H1 (cell line): ENCODE measurements around the gene LIG1. TPM values are rescaled to one million over a fixed set of nuclear protein-coding genes. Genes with fewer than 3 reads are reported as not detected.

Source experiments
- CTCF ChIA-PET: fragments of 300-600 bp; sonication (Branson Sonifier 250); formaldehyde crosslinking; loops from one replicate; lab custom pipeline; 2021; ENCODE audit not compliant: partially characterized antibody; lab: Charles Lee
- POLR2A ChIA-PET: fragments of 300-600 bp; sonication (Branson Sonifier 250); formaldehyde crosslinking; loops from one replicate; lab custom pipeline; 2021; ENCODE audit warnings: inconsistent platforms; ENCODE audit not compliant: partially characterized antibody; lab: Charles Lee
- DNase-seq, 2 experiments: peaks; one replicate each; pipeline versions ENCODE4 v3.0.0 to v3.0.0-alpha.2; 2010 to 2022; ENCODE audit warnings: low spot score in 2 of 2, low read depth in 1 of 2, mixed read lengths in 1 of 2
- FAIRE-seq: peaks from 2 replicates; lab custom pipeline; 2011; peaks lifted over from hg19 to GRCh38; lab: Jason Lieb, UNC
- H2AFZ ChIP-seq: 2 replicates; pipeline ENCODE4 v1.8.1; 2012; ENCODE audit warnings: low read length, inconsistent platforms
- H2AK5ac ChIP-seq: 2 replicates; pipeline ENCODE4 v1.6.1; 2013; ENCODE audit warnings: low read depth, low read length
- H2BK120ac ChIP-seq: replicated peaks from 2 replicates; pipeline ENCODE3; 2013; ENCODE audit warnings: low read depth, low read length, inconsistent platforms
- H2BK12ac ChIP-seq: 2 replicates; pipeline ENCODE4 v1.6.1; 2013; ENCODE audit warnings: low read depth, low read length
- H2BK15ac ChIP-seq: 2 replicates; pipeline ENCODE4 v1.6.1; 2013; ENCODE audit warnings: low read length
- H2BK20ac ChIP-seq: 2 replicates; pipeline ENCODE4 v1.6.1; 2013; ENCODE audit warnings: low read length
- H2BK5ac ChIP-seq: 2 replicates; pipeline ENCODE4 v1.6.1; 2013; ENCODE audit warnings: low read depth, low read length
- H3K14ac ChIP-seq: 2 replicates; pipeline ENCODE4 v1.6.1; 2013; ENCODE audit warnings: inconsistent platforms; ENCODE audit not compliant: insufficient read length
- H3K18ac ChIP-seq: 2 replicates; pipeline ENCODE4 v1.6.1; 2013; ENCODE audit warnings: low read length; ENCODE audit errors: extremely low read depth
- H3K23ac ChIP-seq: 2 replicates; pipeline ENCODE4 v1.6.1; 2013; ENCODE audit warnings: inconsistent platforms; ENCODE audit not compliant: insufficient read length
- H3K23me2 ChIP-seq: 2 replicates; pipeline ENCODE4 v1.6.1; 2013; ENCODE audit warnings: low read depth, low read length
- H3K27ac ChIP-seq: 2 replicates; pipeline ENCODE4 v1.6.1; 2011; ENCODE audit warnings: low read depth, low read length, inconsistent platforms
- H3K27me3 ChIP-seq, 4 experiments: replicated peaks in 1 of 4; 1 replicate in 1 of 4; 2 replicates in 3 of 4; pipeline versions ENCODE4 v1.6.1 to v1.8.1; 2011 to 2013; ENCODE audit warnings: low read length in 3 of 4, mild to moderate bottlenecking in 3 of 4, inconsistent platforms in 2 of 4, mixed read lengths in 2 of 4, moderate library complexity in 1 of 4; ENCODE audit not compliant: control insufficient read depth in 3 of 4, insufficient read depth in 3 of 4; ENCODE audit errors: extremely low read depth in 1 of 4
- H3K36me3 ChIP-seq, 4 experiments: 2 replicates each; pipeline versions ENCODE4 v1.6.1 to v1.8.1; 2011 to 2013; ENCODE audit warnings: mild to moderate bottlenecking in 4 of 4, low read length in 3 of 4, moderate library complexity in 2 of 4, control low read depth in 1 of 4, inconsistent platforms in 1 of 4; ENCODE audit not compliant: insufficient read depth in 4 of 4, control insufficient read depth in 2 of 4
- H3K4ac ChIP-seq: replicated peaks from 2 replicates; pipeline ENCODE3; 2013; ENCODE audit warnings: low read length, low read depth, mixed read lengths, inconsistent platforms; ENCODE audit not compliant: insufficient read length
- H3K4me1 ChIP-seq, 4 experiments: replicated peaks in 1 of 4; 1 replicate in 1 of 4; 2 replicates in 3 of 4; pipeline versions ENCODE4 v1.6.1 to v1.8.1; 2011 to 2013; ENCODE audit warnings: low read length in 3 of 4, inconsistent platforms in 2 of 4, mixed read lengths in 1 of 4; ENCODE audit not compliant: insufficient read depth in 4 of 4, control insufficient read depth in 3 of 4
- H3K4me2 ChIP-seq, 2 experiments: 2 replicates each; pipeline versions ENCODE4 v1.6.1 to v1.8.1; 2011 to 2013; ENCODE audit warnings: low read depth in 2 of 2, low read length in 2 of 2, control low read depth in 1 of 2, inconsistent platforms in 1 of 2, mild to moderate bottlenecking in 1 of 2; ENCODE audit not compliant: insufficient read depth in 1 of 2
- H3K4me3 ChIP-seq, 4 experiments: fragments of 200-600, 300-600 bp in 1 of 4; sonication (generic), shearing (Covaris generic), sonication (Bioruptor Twin) in 1 of 4; 2 replicates each; pipeline versions ENCODE4 v1.5.1 to v1.8.1; 2011 to 2016; ENCODE audit warnings: low read length in 4 of 4, low read depth in 3 of 4, control low read depth in 2 of 4, inconsistent platforms in 2 of 4, mild to moderate bottlenecking in 2 of 4, mixed read lengths in 1 of 4, moderate library complexity in 1 of 4; ENCODE audit not compliant: insufficient read depth in 2 of 4; ENCODE audit errors: extremely low read depth in 1 of 4
- H3K56ac ChIP-seq: replicated peaks from 2 replicates; pipeline ENCODE3; 2013; ENCODE audit warnings: low read depth, mild to moderate bottlenecking, mixed read lengths, low read length, inconsistent platforms; ENCODE audit not compliant: insufficient read length
- H3K79me1 ChIP-seq: 2 replicates; pipeline ENCODE4 v1.6.1; 2013; ENCODE audit warnings: low read depth, low read length, control low read depth
- H3K79me2 ChIP-seq, 2 experiments: 2 replicates each; pipeline versions ENCODE4 v1.6.1 to v1.8.1; 2012 to 2013; ENCODE audit warnings: low read length in 2 of 2, mild to moderate bottlenecking in 2 of 2, inconsistent platforms in 1 of 2; ENCODE audit not compliant: insufficient read depth in 2 of 2, control insufficient read depth in 1 of 2
- H3K9ac ChIP-seq, 4 experiments: replicated peaks in 1 of 4; 1 replicate in 1 of 4; 2 replicates in 3 of 4; pipeline versions ENCODE4 v1.6.1 to v1.8.1; 2011 to 2013; ENCODE audit warnings: low read depth in 3 of 4, low read length in 3 of 4, control low read depth in 2 of 4, mild to moderate bottlenecking in 2 of 4, moderate library complexity in 2 of 4, inconsistent platforms in 1 of 4; ENCODE audit errors: extremely low read depth in 1 of 4
- H3K9me3 ChIP-seq, 2 experiments: 2 replicates each; pipeline versions ENCODE4 v1.6.1 to v1.8.1; 2012 to 2013; ENCODE audit warnings: mild to moderate bottlenecking in 2 of 2, moderate library complexity in 2 of 2, control low read depth in 1 of 2, inconsistent platforms in 1 of 2, low read depth in 1 of 2, low read length in 1 of 2, mixed read lengths in 1 of 2; ENCODE audit not compliant: insufficient read depth in 2 of 2
- H4K20me1 ChIP-seq, 2 experiments: replicated peaks in 1 of 2; 2 replicates each; pipeline versions ENCODE3 to v1.8.1; 2011 to 2013; ENCODE audit warnings: inconsistent platforms in 2 of 2, low read length in 2 of 2, mild to moderate bottlenecking in 1 of 2; ENCODE audit not compliant: insufficient read depth in 2 of 2, control insufficient read depth in 1 of 2
- H4K5ac ChIP-seq: 2 replicates; pipeline ENCODE4 v1.6.1; 2013; ENCODE audit warnings: low read length, low read depth, mixed read lengths, inconsistent platforms; ENCODE audit not compliant: insufficient read length
- H4K8ac ChIP-seq: 2 replicates; pipeline ENCODE4 v1.8.0; 2013; ENCODE audit warnings: mild to moderate bottlenecking, moderate library complexity, low read length, inconsistent platforms; ENCODE audit not compliant: insufficient read depth; ENCODE audit errors: extremely low read depth
- H4K91ac ChIP-seq: replicated peaks from 2 replicates; pipeline ENCODE3; 2013; ENCODE audit warnings: low read length, mixed read lengths, inconsistent platforms; ENCODE audit not compliant: insufficient read length
- CHD2 ChIP-seq: IDR thresholded peaks from 2 replicates; pipeline ENCODE4 v1.6.1; 2012; ENCODE audit warnings: low read length, improper control_type of control experiment
- WGBS, 2 experiments: shearing (Covaris generic) in 1 of 2; methylation state at CpG; one replicate each; pipeline versions ENCODE4 v1.1.6 to v1.1.7; 2013 to 2015; ENCODE audit warnings: low lambda C conversion rate in 2 of 2, mixed read lengths in 2 of 2, inconsistent platforms in 1 of 2, low coverage in 1 of 2, missing lambda C conversion rate in 1 of 2; ENCODE audit not compliant: insufficient replicate concordance in 2 of 2, insufficient coverage in 1 of 2, insufficient read length in 1 of 2; ENCODE audit errors: extremely low coverage in 1 of 2, missing lambda C conversion rate in 1 of 2; 5-methylcytosine and 5-hydroxymethylcytosine counted together
- polyA plus RNA-seq, 7 experiments: library from polyadenylated mRNA; depleted of rRNA in 3 of 7; stranded (reverse) in 5 of 7; unstranded in 2 of 7; fragments of >200 nt in 5 of 7; fragments of 200-250 nt in 2 of 7; gene quantifications; 1 replicate in 5 of 7; 2 replicates in 1 of 7; 4 replicates in 1 of 7; pipeline versions ENCODE4 v1.2.1 to v1.2.3, GENCODE V29; 2011 to 2013; ENCODE audit warnings: missing spikeins in 2 of 7, mixed read lengths in 2 of 7
- total RNA-seq: library from RNA; stranded (reverse); fragmentation: NEBNext Ultra II Directional; extraction: Animal tissue kit (Norgen Biotek cat#: 25700); gene quantifications from 2 replicates; pipeline ENCODE4 v1.2.1, GENCODE V29; 2021

The LIG1 gene
- total and polyA plus RNA-seq, 2 of the 8 experiments (the other 6 are each of a cell fraction or from before 2014, with no cell fraction given) = 67.6 to 113 TPM

DNA sequence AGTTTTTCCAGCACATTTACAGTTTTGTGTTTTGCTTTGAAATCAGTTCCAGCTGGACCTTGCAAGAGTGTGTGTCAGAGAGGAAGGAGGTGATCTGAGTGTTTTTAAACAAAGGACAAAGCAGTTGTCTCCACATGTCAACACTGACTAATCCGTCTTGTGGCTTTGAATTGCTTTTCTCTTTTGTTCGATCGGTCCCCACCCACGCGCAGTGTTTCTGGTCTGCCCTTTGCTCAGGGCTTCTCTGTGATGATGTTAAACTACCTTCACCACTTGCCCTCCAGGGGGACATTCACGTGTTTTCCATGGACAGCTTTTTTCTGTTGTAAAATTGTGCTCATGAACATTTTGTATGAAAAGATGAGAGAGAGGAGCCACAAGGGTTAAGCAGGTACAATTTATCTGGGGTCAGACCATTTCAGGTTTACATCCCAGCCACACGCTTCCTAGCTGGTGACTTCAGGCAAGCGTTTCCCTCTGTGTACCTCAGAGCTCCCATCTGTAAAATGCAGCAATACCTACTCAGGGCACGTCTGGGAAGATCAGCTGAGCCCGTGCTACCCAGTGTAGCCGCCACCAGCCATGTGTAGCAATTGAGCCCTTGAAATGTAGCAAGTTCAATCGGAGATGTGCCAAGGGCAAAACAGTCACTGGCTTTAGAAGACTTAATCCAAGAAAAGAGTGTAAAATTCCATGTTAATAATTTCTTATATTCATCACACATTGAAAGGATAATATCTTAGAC lies 46.1 kb downstream of the LIG1 start:
- no peak overlapping the region for H2BK12ac ChIP-seq
- POLR2A ChIA-PET = interaction anchor here (0.6 to 1.7 kb wide), 4 partner anchors 10 to 256 kb away, joined by 3 to 4 read pairs (median 3); no protein-coding TSS in a partner anchor
- no peak overlapping the region for H3K4ac ChIP-seq
- H2BK15ac ChIP-seq = no peak overlapping the region
- H4K8ac ChIP-seq = no peak overlapping the region
- no peaks in the 10 kb centered on the region for H4K20me1 ChIP-seq
- peaks cover 20 to 61% (median 31%) of the 10 kb centered on the region in 4 experiments for H3K36me3 ChIP-seq
- H3K79me1 ChIP-seq = no peaks in the 10 kb centered on the region
- H3K4me3 ChIP-seq = no peak overlapping the region
- no peak for DNase-seq
- no peak overlapping the region for H2AFZ ChIP-seq
- no peaks in the 10 kb centered on the region for H3K27me3 ChIP-seq
- no peak overlapping the region for H3K14ac ChIP-seq
- no peak overlapping the region for H3K27ac ChIP-seq
- no peak overlapping the region for H3K18ac ChIP-seq
- no peak for TF ChIP-seq CHD2
- no peak overlapping the region for H3K4me2 ChIP-seq
- no peak overlapping the region for H3K9ac ChIP-seq
- no peak overlapping the region for H2BK120ac ChIP-seq
- FAIRE-seq = no peak
- CTCF ChIA-PET = interaction anchor here (0.6 to 5.9 kb wide), 9 partner anchors 11 to 162 kb away, joined by 3 to 49 read pairs (median 5); no protein-coding TSS in a partner anchor
- no peaks in the 10 kb centered on the region for H3K9me3 ChIP-seq
- no peak overlapping the region for H4K91ac ChIP-seq
- no peaks in the 10 kb centered on the region for H3K4me1 ChIP-seq
- no peak overlapping the region for H2BK20ac ChIP-seq
- no peaks in the 10 kb centered on the region for H3K23me2 ChIP-seq
- H3K79me2 ChIP-seq = no peaks in the 10 kb centered on the region
- H3K23ac ChIP-seq = no peak overlapping the region
- no peak overlapping the region for H2AK5ac ChIP-seq
- H2BK5ac ChIP-seq = no peak overlapping the region
- H4K5ac ChIP-seq = no peak overlapping the region
- H3K56ac ChIP-seq = no peak overlapping the region
- WGBS, 2 experiments = 90% methylated on average over 12 of the region's 12 CpGs; no CpG with 5 or more reads in 1 of the 2 experiments
